GM20000 (cell line): ENCODE results near the gene PAIP1.

ENCODE experiments used
- DNase-seq: peaks from one replicate; pipeline ENCODE4 v3.0.0; 2012; ENCODE audit warnings: low spot score
- TF ChIP-seq, protein P1 (sequence below): IDR thresholded peaks from 2 replicates; pipeline ENCODE4 v1.5.1; 2012; ENCODE audit warnings: mild to moderate bottlenecking, control low read depth; ENCODE audit errors: extremely low read depth, missing control alignments

Gene PAIP1, protein sequence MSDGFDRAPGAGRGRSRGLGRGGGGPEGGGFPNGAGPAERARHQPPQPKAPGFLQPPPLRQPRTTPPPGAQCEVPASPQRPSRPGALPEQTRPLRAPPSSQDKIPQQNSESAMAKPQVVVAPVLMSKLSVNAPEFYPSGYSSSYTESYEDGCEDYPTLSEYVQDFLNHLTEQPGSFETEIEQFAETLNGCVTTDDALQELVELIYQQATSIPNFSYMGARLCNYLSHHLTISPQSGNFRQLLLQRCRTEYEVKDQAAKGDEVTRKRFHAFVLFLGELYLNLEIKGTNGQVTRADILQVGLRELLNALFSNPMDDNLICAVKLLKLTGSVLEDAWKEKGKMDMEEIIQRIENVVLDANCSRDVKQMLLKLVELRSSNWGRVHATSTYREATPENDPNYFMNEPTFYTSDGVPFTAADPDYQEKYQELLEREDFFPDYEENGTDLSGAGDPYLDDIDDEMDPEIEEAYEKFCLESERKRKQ

GRCh38 chr5:43556857-43557542 is at the start of gene PAIP1:
Gene PAIP1, minus strand, starts transcription at chr5:43557077. Its CDS starts 231 bp downstream, at chr5:43556846.
- TF ChIP-seq, protein P1, sequence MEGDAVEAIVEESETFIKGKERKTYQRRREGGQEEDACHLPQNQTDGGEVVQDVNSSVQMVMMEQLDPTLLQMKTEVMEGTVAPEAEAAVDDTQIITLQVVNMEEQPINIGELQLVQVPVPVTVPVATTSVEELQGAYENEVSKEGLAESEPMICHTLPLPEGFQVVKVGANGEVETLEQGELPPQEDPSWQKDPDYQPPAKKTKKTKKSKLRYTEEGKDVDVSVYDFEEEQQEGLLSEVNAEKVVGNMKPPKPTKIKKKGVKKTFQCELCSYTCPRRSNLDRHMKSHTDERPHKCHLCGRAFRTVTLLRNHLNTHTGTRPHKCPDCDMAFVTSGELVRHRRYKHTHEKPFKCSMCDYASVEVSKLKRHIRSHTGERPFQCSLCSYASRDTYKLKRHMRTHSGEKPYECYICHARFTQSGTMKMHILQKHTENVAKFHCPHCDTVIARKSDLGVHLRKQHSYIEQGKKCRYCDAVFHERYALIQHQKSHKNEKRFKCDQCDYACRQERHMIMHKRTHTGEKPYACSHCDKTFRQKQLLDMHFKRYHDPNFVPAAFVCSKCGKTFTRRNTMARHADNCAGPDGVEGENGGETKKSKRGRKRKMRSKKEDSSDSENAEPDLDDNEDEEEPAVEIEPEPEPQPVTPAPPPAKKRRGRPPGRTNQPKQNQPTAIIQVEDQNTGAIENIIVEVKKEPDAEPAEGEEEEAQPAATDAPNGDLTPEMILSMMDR: peak; percentile 66
- DNase-seq: peak; percentile 97

DNA sequence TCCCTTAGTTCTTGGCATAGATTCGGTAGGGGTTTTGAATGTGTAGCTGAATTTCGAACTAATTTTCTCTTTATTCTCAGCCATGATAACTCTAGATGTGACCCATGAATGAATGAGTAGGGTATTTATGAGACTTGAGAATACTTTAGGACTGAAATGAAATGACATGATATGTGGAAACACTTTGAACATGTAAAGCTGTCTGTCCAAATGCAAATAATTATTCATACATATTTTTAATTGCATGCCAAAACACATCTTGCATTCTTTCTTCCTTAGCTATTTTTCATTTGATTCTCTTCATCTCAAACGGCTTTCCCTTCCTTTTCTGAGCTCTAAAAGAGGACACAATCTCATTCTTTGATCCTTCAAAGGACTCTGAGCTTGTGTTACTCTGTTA is 49.5 kb upstream of the PAIP1 start:
- no peak for DNase-seq
- TF ChIP-seq, protein P1: no peak

GRCh38 chr5:43604699-43605098 is 47.8 kb upstream of the PAIP1 start:
- DNase-seq: no peak
- TF ChIP-seq, protein P1: no peak

- TF ChIP-seq, protein P1: no peak
- DNase-seq: peak; percentile 66
Measured at GRCh38 chr5:43603344-43604217, 46.7 kb upstream of the PAIP1 start.

DNA sequence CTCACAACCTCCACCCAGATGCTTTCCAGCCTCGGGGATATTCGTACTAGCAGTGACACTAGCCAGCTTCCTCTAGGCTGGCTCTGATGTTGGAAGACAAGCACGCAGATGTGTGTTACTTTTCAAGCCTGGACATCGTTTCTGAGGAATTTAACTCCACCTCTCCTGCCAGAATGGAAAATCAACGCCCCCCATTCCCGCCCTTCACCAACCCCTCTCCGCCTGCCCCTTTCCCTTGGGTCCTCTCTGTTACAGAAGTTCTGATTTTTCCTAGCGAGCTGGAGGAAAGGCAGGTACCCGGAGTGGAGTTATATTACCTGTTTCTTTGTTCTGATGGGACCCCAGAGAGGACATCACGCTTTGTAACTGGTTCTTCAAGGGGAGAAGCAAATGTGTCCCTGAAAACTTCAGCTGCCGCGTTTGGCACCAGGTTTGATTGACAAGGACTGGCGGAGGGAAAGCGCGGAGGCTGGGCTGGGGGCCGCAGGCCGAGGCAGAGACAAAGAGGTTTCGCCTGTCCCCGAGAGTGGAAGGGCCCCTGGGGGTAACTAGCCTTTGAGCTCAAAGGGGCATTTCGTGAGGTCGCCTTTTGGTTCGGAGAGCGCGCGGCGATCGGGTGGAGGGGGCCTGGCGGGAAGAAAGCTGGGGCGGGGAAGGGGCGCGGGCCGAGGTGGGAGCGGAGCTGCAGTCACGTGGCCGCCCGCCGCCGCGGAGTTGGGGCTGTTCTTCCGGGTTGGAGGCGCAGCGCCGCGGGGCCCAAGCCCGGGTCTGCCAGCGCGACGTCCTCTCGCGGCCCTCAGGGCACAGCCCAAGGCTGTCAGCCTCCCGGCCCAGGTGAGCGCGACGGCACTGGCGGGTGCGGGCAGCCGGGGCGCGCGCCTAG is 45.8 kb upstream of the PAIP1 start, which contains the start of gene NNT:
Gene NNT (plus strand): TSS at position 720 of the 883 bp plus-strand sequence. CDS start 6,016 bp downstream, outside the sequence.
- DNase-seq: peak; percentile 88

More for the DNA sequence above, 45.8 kb upstream of the PAIP1 start, which contains the start of gene NNT:
- TF ChIP-seq, protein P1: no peak
